Suprapubic skin (tissue), 4 donors: Measurements from ENCODE around the gene CCBE1. TPM values are rescaled to one million over a fixed set of nuclear protein-coding genes. Genes with fewer than 3 reads are reported as not detected.

Source experiments
- DNase-seq, 2 donors: peaks; one replicate each; pipeline ENCODE4 v3.0.0-alpha.2; 2019; ENCODE audit warnings: low spot score in 2 of 2
- H3K27ac ChIP-seq: fragments of 200-600 bp; sonication (generic); one replicate; pipeline ENCODE4 v1.5.1; 2019
- H3K27me3 ChIP-seq: fragments of 200-600 bp; sonication (generic); one replicate; pipeline ENCODE4 v1.5.1; 2019
- H3K36me3 ChIP-seq: fragments of 200-600 bp; sonication (generic); one replicate; pipeline ENCODE4 v1.5.1; 2019
- H3K4me1 ChIP-seq: fragments of 200-600 bp; sonication (generic); one replicate; pipeline ENCODE4 v1.5.1; 2019
- H3K4me3 ChIP-seq: fragments of 200-600 bp; sonication (generic); one replicate; pipeline ENCODE4 v1.5.1; 2019; ENCODE audit warnings: mild to moderate bottlenecking
- H3K9me3 ChIP-seq: fragments of 200-600 bp; sonication (generic); one replicate; pipeline ENCODE4 v1.5.1; 2019
- CTCF ChIP-seq, 2 donors: fragments of 200-600 bp in 1 of 2; fragments of 450-650 bp in 1 of 2; sonication (generic) in 1 of 2; IDR thresholded peaks; one replicate each; pipeline ENCODE4 v1.5.1; 2016 to 2019; ENCODE audit warnings: antibody characterized with exemption in 2 of 2, mild to moderate bottlenecking in 1 of 2, moderate library complexity in 1 of 2
- EP300 ChIP-seq: sonication (generic); formaldehyde crosslinking; IDR thresholded peaks from one replicate; pipeline ENCODE4 v1.6.1; 2017; ENCODE audit warnings: antibody characterized with exemption
- POLR2A ChIP-seq, 2 donors: fragments of 450-650 bp; IDR thresholded peaks; one replicate each; pipeline ENCODE4 v1.6.1; 2017; ENCODE audit warnings: antibody characterized with exemption in 2 of 2, mild to moderate bottlenecking in 2 of 2, moderate library complexity in 2 of 2
- POLR2AphosphoS5 ChIP-seq, 3 donors: sonication (generic); formaldehyde crosslinking; IDR thresholded peaks; one replicate each; pipeline ENCODE4 v1.6.1; 2017; ENCODE audit warnings: antibody characterized with exemption in 3 of 3
- WGBS: methylation state at CpG from one replicate; pipeline ENCODE4 v1.1.5; 2018; 5-methylcytosine and 5-hydroxymethylcytosine counted together
- total RNA-seq, 4 donors: library from RNA; depleted of rRNA; stranded (reverse); fragments of >200 nt; gene quantifications; one replicate each; pipeline ENCODE4 v1.1.0, GENCODE V29; 2016

Gene CCBE1
- total RNA-seq, 4 donors from 2014 or later, result 0.81 to 3.7 (median 1.7) TPM

DNA sequence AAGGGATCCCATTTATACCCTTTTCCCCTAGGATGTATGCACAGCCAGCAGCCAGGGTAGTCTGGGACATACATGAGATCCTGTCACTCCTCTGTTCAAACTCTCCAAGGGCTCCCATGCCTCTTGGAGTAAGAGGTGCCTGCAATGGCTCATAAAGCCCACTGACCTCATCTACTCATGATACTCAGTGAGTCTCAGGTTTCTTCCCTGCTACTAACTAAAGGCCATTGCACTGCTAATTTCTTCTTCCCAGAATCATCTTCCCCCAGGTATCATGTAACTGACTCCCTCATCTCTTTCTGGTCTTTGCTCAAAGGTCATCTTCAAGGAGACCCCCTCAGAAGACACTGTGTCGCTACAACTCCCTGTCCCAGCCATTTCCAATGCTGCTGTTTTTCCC, 68.2 kb downstream of the CCBE1 start:
- Histone ChIP-seq H3K27ac (no peak overlapping the region), H3K4me3 (no peak overlapping the region), H3K4me1 (peaks cover 3% of the 10 kb centered on the region), H3K36me3 (no peaks in the 10 kb centered on the region), H3K27me3 (no peaks in the 10 kb centered on the region), H3K9me3 (no peaks in the 10 kb centered on the region)
- WGBS, result 97% methylated on average over 1 of the region's 1 CpG
- TF ChIP-seq EP300 (no peak), POLR2A (IDR thresholded peaks at IDR 0.05) (no peak), POLR2AphosphoS5 (IDR thresholded peaks at IDR 0.05) (no peak), CTCF (IDR thresholded peaks at IDR 0.05) (no peak)
- DNase-seq, result no peak

DNA sequence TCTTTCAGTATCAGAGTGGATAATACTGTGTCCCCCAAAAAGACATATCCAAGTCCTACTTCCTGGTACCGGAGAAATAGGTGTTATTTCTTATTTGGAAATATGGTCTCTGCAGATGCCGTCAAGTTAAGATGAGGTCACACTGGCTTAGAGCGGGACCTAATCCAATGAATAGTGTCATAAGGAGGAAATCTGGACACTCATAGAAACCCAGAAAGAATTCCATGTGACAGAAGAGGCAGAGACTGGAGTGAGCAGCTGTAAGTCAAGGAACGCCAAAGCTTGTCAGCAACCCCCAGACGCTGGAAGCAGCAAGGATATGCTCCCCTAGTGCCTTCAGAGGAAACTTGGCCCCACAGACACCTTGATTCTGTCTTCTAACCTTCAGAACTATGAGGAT, 69.8 kb downstream of the CCBE1 start:
- Histone ChIP-seq H3K36me3 (no peaks in the 10 kb centered on the region), H3K4me1 (peaks cover 3% of the 10 kb centered on the region), H3K4me3 (no peak overlapping the region), H3K27me3 (no peaks in the 10 kb centered on the region), H3K27ac (no peak overlapping the region), H3K9me3 (no peaks in the 10 kb centered on the region)
- DNase-seq, result no peak
- TF ChIP-seq CTCF (IDR thresholded peaks at IDR 0.05) (no peak), EP300 (no peak), POLR2A (IDR thresholded peaks at IDR 0.05) (no peak), POLR2AphosphoS5 (IDR thresholded peaks at IDR 0.05) (no peak)
- 76% methylated on average over 5 of the region's 5 CpGs for WGBS

GRCh38 chr18:59624369-59624765, 72.9 kb downstream of the CCBE1 start:
- no peaks in the 10 kb centered on the region for H3K36me3 ChIP-seq
- H3K27me3 ChIP-seq, result no peaks in the 10 kb centered on the region
- no peak overlapping the region for H3K4me3 ChIP-seq
- no peaks in the 10 kb centered on the region for H3K9me3 ChIP-seq
- TF ChIP-seq EP300 (no peak), CTCF (IDR thresholded peaks at IDR 0.05) (no peak), POLR2A (IDR thresholded peaks at IDR 0.05) (no peak), POLR2AphosphoS5 (IDR thresholded peaks at IDR 0.05) (no peak)
- peaks cover 3% of the 10 kb centered on the region for H3K4me1 ChIP-seq
- WGBS, result 47% methylated on average over 2 of the region's 2 CpGs
- no peak for DNase-seq
- peak overlapping the region; percentile 26 for H3K27ac ChIP-seq

DNA sequence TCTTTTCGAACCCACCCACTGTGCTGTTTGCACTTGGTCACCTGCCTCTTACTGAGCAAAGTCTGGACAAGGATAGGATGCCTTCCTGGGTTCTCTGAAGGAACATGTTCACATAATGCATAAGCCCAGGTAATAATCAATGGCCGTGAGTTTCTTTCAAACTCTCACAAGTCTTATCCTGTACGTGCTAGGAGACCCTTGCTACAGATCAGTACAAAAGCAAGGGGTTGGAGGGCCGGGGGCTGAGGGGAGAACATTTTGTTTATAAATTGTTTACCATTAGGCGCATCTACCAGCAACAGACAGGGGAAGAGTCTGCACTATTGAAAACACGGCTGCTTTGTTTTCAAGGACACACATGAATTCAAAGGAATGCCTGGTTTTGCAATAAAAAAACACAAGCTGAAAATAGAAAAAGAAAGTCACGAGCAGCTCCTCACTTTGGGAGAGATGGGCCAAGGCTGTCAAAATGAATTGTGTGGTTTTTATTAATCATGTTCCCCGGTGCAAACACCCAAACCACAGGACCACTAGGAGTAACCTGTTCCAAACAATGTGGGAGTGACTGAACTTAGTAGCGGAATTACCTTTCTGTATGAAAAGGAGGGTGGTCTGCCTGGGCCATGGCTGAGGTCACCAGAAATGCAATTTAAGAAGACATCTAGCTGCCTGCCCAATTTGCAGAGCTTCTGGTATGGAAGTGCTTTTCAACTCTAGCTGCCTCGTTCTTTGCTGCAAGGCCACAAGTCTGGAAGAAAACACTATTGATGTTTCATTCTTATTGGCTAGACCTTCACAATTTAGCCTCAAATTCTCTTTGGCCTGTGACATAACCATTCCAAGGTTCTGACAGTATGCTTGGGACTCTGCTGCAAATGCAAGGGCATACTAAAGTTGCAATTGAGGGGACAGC, 73.5 kb downstream of the CCBE1 start:
- H3K27ac ChIP-seq, result peak overlapping the region; percentile 26
- TF ChIP-seq POLR2A (IDR thresholded peaks at IDR 0.05), result no peak
- TF ChIP-seq EP300, result no peak
- no peak for TF ChIP-seq CTCF (IDR thresholded peaks at IDR 0.05)
- no peak for TF ChIP-seq POLR2AphosphoS5 (IDR thresholded peaks at IDR 0.05)
- WGBS, result 52% methylated on average over 10 of the region's 10 CpGs
- no peaks in the 10 kb centered on the region for H3K36me3 ChIP-seq
- no peak overlapping the region for H3K4me3 ChIP-seq
- no peaks in the 10 kb centered on the region for H3K9me3 ChIP-seq
- H3K27me3 ChIP-seq, result no peaks in the 10 kb centered on the region
- DNase-seq, result no peak
- H3K4me1 ChIP-seq, result peaks cover 3% of the 10 kb centered on the region

DNA sequence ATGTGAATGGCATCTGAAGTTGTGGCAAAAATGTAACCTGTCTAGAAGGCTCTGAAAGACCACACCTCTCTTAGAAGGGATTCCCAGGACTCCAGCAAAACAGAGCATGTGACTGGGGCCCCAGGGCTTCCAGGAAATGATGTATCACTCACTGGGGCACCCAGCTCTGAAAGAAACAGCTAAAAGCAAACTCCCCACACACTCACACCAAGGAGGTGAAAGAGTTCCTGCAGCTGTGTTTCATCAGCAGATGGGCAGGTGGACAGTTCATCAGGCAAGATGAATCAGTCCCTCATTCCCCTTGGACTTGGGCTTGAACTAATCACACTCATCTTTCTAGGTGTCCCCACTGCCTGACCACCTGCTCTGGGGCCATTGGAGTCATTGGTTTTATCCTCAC, 76.2 kb downstream of the CCBE1 start:
- peaks cover 3% of the 10 kb centered on the region for H3K4me1 ChIP-seq
- no peak overlapping the region for H3K27ac ChIP-seq

More for the DNA sequence above, 76.2 kb downstream of the CCBE1 start:
- Histone ChIP-seq H3K36me3 (no peaks in the 10 kb centered on the region), H3K9me3 (no peaks in the 10 kb centered on the region), H3K27me3 (no peaks in the 10 kb centered on the region), H3K4me3 (no peak overlapping the region)
- TF ChIP-seq POLR2A (IDR thresholded peaks at IDR 0.05) (no peak), POLR2AphosphoS5 (IDR thresholded peaks at IDR 0.05) (no peak), CTCF (IDR thresholded peaks at IDR 0.05) (no peak), EP300 (no peak)
- no peak for DNase-seq
